GM23338 (cell line): Measurements from ENCODE around the gene CEP44. TPM values are rescaled to one million over a fixed set of nuclear protein-coding genes. Genes with fewer than 3 reads are reported as not detected.

Experiments
- ATAC-seq: fragments of 200-7000 bp; cut with Tn5 transposase; 3 replicates; pipeline ENCODE4 v1.9.1; 2020
- DNase-seq: peaks from one replicate; pipeline ENCODE4 v3.0.0-alpha.2; 2015; ENCODE audit warnings: low spot score
- H2AFZ ChIP-seq: fragments of 200-600 bp; sonication (generic); 2 replicates; pipeline ENCODE4 v1.8.0; 2016; ENCODE audit warnings: antibody characterized with exemption, mild to moderate bottlenecking, moderate library complexity
- H3F3A ChIP-seq: fragments of 200-600 bp; sonication (generic); replicated peaks from 2 replicates; pipeline ENCODE4 v1.8.0; 2017; ENCODE audit warnings: antibody characterized with exemption, mixed run types, low read depth
- H3K27ac ChIP-seq: fragments of 200-600 bp; sonication (generic); 2 replicates; pipeline ENCODE4 v1.6.1; 2016; ENCODE audit warnings: low read depth
- H3K27me3 ChIP-seq: fragments of 200-600 bp; sonication (generic); 2 replicates; pipeline ENCODE4 v1.8.0; 2016; ENCODE audit warnings: mild to moderate bottlenecking, mixed run types, moderate library complexity; ENCODE audit not compliant: insufficient read depth
- H3K36me3 ChIP-seq: fragments of 200-600 bp; sonication (generic); 2 replicates; pipeline ENCODE4 v1.8.0; 2016; ENCODE audit warnings: mild to moderate bottlenecking; ENCODE audit not compliant: insufficient read depth
- H3K4me1 ChIP-seq: fragments of 200-600 bp; sonication (generic); 2 replicates; pipeline ENCODE4 v1.8.0; 2016; ENCODE audit warnings: mild to moderate bottlenecking, moderate library complexity; ENCODE audit not compliant: insufficient read depth
- H3K4me2 ChIP-seq: fragments of 200-600 bp; sonication (generic); 2 replicates; pipeline ENCODE4 v1.7.1; 2017; ENCODE audit warnings: mixed run types
- H3K4me3 ChIP-seq: fragments of 200-600 bp; sonication (generic); 2 replicates; pipeline ENCODE4 v1.6.1; 2016; ENCODE audit warnings: mixed run types
- H3K79me2 ChIP-seq: fragments of 200-600 bp; sonication (generic); replicated peaks from 2 replicates; pipeline ENCODE4 v1.8.0; 2017; ENCODE audit warnings: mild to moderate bottlenecking; ENCODE audit not compliant: insufficient read depth
- H3K9me2 ChIP-seq: fragments of 200-600 bp; sonication (generic); 2 replicates; pipeline ENCODE4 v1.8.0; 2017; ENCODE audit not compliant: insufficient read depth
- H4K20me1 ChIP-seq: fragments of 200-600 bp; sonication (generic); replicated peaks from 2 replicates; pipeline ENCODE4 v1.8.0; 2017; ENCODE audit warnings: mild to moderate bottlenecking; ENCODE audit not compliant: insufficient read depth
- H3K27ac Mint-ChIP-seq: 2 replicates; pipeline ENCODE4 v1.8.0; 2020; ENCODE audit warnings: inconsistent platforms, mild to moderate bottlenecking, moderate library complexity, mixed read lengths
- H3K27me3 Mint-ChIP-seq: 3 replicates; pipeline ENCODE4 v1.8.0; 2022; ENCODE audit warnings: low read depth, mild to moderate bottlenecking, moderate library complexity, mixed read lengths, inconsistent platforms; ENCODE audit not compliant: insufficient read depth, poor library complexity
- H3K36me3 Mint-ChIP-seq: 3 replicates; pipeline ENCODE4 v1.8.0; 2021; ENCODE audit warnings: low read depth, mild to moderate bottlenecking, inconsistent platforms, moderate library complexity, mixed read lengths
- H3K4me1 Mint-ChIP-seq: 3 replicates; pipeline ENCODE4 v1.8.0; 2020; ENCODE audit warnings: mild to moderate bottlenecking, inconsistent platforms, mixed read lengths
- H3K4me3 Mint-ChIP-seq: 3 replicates; pipeline ENCODE4 v1.8.0; 2021; ENCODE audit warnings: moderate library complexity, mild to moderate bottlenecking, inconsistent platforms, mixed read lengths
- H3K9me3 Mint-ChIP-seq: 3 replicates; pipeline ENCODE4 v1.8.0; 2020; ENCODE audit warnings: moderate library complexity, mild to moderate bottlenecking, inconsistent platforms, mixed read lengths
- CREB1 ChIP-seq: fragments of 250-450 bp; sonication (Bioruptor Pico); IDR thresholded peaks from 2 replicates; pipeline ENCODE4 v1.5.0; 2020; ENCODE audit warnings: low read depth, mild to moderate bottlenecking, moderate library complexity
- JUNB ChIP-seq: IDR thresholded peaks from one replicate; pipeline ENCODE4 v1.6.1; 2016; ENCODE audit warnings: antibody characterized with exemption; ENCODE audit not compliant: unreplicated experiment
- POLR2AphosphoS5 ChIP-seq: IDR thresholded peaks from 2 replicates; pipeline ENCODE4 v1.6.1; 2016; ENCODE audit warnings: antibody characterized with exemption, low read depth
- REST ChIP-seq: IDR thresholded peaks from one replicate; pipeline ENCODE4 v1.6.1; 2018; ENCODE audit warnings: antibody characterized with exemption; ENCODE audit not compliant: unreplicated experiment
- ZNF331 ChIP-seq: fragments of 250-450 bp; sonication (Bioruptor Pico); IDR thresholded peaks from 2 replicates; pipeline ENCODE4 v1.5.0; 2020; ENCODE audit warnings: low read depth, mild to moderate bottlenecking, moderate library complexity
- polyA plus RNA-seq: library from polyadenylated mRNA; unstranded; fragments of >200 nt; fragmentation: Nextera tagmentation; extraction: Ambion mirVana; gene quantifications from 2 replicates; pipeline ENCODE4 v1.2.1, GENCODE V29; 2016
- total RNA-seq: library from RNA; depleted of rRNA; stranded (reverse); fragments of >200 nt; shearing (Covaris generic); gene quantifications from 2 replicates; pipeline ENCODE4 v1.2.3, GENCODE V29; 2014
- TF ChIP-seq, protein P1 (sequence below), 2 experiments: fragments of 200-600 bp in 1 of 2; sonication (generic) in 1 of 2; conservative IDR thresholded peaks; 2 replicates each; pipeline versions ENCODE4 v1.5.1 to v1.6.1; 2016 to 2017; ENCODE audit warnings: antibody characterized with exemption in 2 of 2, low read depth in 2 of 2, mild to moderate bottlenecking in 2 of 2, moderate library complexity in 1 of 2

The CEP44 gene
- total and polyA plus RNA-seq, 2 experiments from 2014 or later, result 12.1 to 17.4 TPM

GRCh38 chr4:174284487-174284886, 776 bp downstream of the CEP44 start:
- DNase-seq, result peak; percentile 21
- Mint-ChIP-seq H3K27ac (peak overlapping the region; percentile 100), H3K27me3 (no peaks in the 10 kb centered on the region), H3K36me3 (no peaks in the 10 kb centered on the region), H3K4me3 (peak overlapping the region; percentile 98), H3K4me1 (peaks cover 9% of the 10 kb centered on the region; the same call in 1 of the 3 replicates), H3K9me3 (no peaks in the 10 kb centered on the region)
- H4K20me1 ChIP-seq, result no peaks in the 10 kb centered on the region
- peak overlapping the region; percentile 84 for H3K4me2 ChIP-seq
- H3K27ac ChIP-seq, result peak overlapping the region; percentile 100
- peaks cover 5% of the 10 kb centered on the region; the same call in 1 of the 2 replicates for H3K4me1 ChIP-seq
- peaks cover 32% of the 10 kb centered on the region for H3K79me2 ChIP-seq
- no peaks in the 10 kb centered on the region for H3F3A ChIP-seq
- no peaks in the 10 kb centered on the region for H3K9me2 ChIP-seq
- no peak for ATAC-seq
- no peaks in the 10 kb centered on the region for H3K36me3 ChIP-seq
- no peak for TF ChIP-seq POLR2AphosphoS5
- TF ChIP-seq, protein P1, sequence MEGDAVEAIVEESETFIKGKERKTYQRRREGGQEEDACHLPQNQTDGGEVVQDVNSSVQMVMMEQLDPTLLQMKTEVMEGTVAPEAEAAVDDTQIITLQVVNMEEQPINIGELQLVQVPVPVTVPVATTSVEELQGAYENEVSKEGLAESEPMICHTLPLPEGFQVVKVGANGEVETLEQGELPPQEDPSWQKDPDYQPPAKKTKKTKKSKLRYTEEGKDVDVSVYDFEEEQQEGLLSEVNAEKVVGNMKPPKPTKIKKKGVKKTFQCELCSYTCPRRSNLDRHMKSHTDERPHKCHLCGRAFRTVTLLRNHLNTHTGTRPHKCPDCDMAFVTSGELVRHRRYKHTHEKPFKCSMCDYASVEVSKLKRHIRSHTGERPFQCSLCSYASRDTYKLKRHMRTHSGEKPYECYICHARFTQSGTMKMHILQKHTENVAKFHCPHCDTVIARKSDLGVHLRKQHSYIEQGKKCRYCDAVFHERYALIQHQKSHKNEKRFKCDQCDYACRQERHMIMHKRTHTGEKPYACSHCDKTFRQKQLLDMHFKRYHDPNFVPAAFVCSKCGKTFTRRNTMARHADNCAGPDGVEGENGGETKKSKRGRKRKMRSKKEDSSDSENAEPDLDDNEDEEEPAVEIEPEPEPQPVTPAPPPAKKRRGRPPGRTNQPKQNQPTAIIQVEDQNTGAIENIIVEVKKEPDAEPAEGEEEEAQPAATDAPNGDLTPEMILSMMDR (conservative IDR thresholded peaks at IDR 0.05; ENCODE audit: low read depth in 2 of 2), result no peak
- TF ChIP-seq JUNB, result no peak
- no peak for TF ChIP-seq ZNF331 (CRISPR knock-in tag)
- TF ChIP-seq CREB1 (CRISPR knock-in tag), result no peak
- H2AFZ ChIP-seq, result peak overlapping the region; percentile 95
- peak overlapping the region; percentile 71 for H3K4me3 ChIP-seq
- no peaks in the 10 kb centered on the region for H3K27me3 ChIP-seq

DNA sequence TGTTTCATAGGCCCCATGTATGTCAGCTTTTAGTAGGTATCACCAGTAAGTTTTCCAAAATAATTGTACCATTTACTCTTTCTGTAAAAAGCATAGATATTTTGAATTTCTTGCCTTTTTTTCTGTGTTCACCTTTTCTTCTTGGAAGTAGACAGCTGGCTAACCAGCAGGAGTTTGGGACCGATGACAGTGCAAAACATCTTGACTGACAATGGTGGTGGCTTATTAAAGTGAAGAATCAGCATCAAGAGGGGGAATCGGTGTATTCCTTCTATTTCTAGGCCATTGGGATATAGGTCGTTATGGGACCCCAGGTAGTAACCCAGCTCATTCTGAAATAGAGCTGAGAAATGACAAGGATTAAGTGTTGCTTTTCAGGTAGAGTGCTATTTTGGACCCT, 3.2 kb downstream of the CEP44 start:
- no peak overlapping the region for H2AFZ ChIP-seq
- no peaks in the 10 kb centered on the region for H3K27me3 ChIP-seq
- H3K9me3 Mint-ChIP-seq, result no peaks in the 10 kb centered on the region; the same call in 2 of the 3 replicates

More for the DNA sequence above, 3.2 kb downstream of the CEP44 start:
- H4K20me1 ChIP-seq, result no peaks in the 10 kb centered on the region; the same call in 1 of the 2 replicates
- Mint-ChIP-seq H3K27ac (no peak overlapping the region), H3K36me3 (peaks cover under 1% of the 10 kb centered on the region; the same call in 1 of the 3 replicates), H3K4me1 (peaks cover 9% of the 10 kb centered on the region; the same call in 1 of the 3 replicates), H3K27me3 (no peaks in the 10 kb centered on the region), H3K4me3 (no peak overlapping the region)
- no peak for TF ChIP-seq REST
- no peak overlapping the region for H3K4me2 ChIP-seq
- H3K9me2 ChIP-seq, result no peaks in the 10 kb centered on the region
- no peaks in the 10 kb centered on the region for H3F3A ChIP-seq
- no peak overlapping the region for H3K4me3 ChIP-seq
- ATAC-seq (no peak), DNase-seq (no peak)
- H3K79me2 ChIP-seq, result peaks cover 55% of the 10 kb centered on the region
- 0 out of 2 replicates have a peak, but pooled peaks cover under 1% of the 10 kb centered on the region for H3K36me3 ChIP-seq
- H3K27ac ChIP-seq, result no peak overlapping the region
- H3K4me1 ChIP-seq, result peaks cover 5% of the 10 kb centered on the region; the same call in 1 of the 2 replicates
